Forelimb muscle (tissue), 1 donor: ENCODE measurements around the gene TBC1D25. TPM values are rescaled to one million over a fixed set of nuclear protein-coding genes. Genes with fewer than 3 reads are reported as not detected.

Source experiments
- DNase-seq: peaks from one replicate; pipeline ENCODE4 v3.0.0-alpha.2; 2013; ENCODE audit warnings: low read depth
- polyA plus RNA-seq: library from polyadenylated mRNA; unstranded; fragments of 120-200 nt; gene quantifications from one replicate; pipeline ENCODE4 v1.2.1, GENCODE V29; 2013; ENCODE audit not compliant: insufficient read length

The TBC1D25 gene
- 8.7 TPM for polyA plus RNA-seq

GRCh38 chrX:48539345-48540027 lies at the start of gene TBC1D25:
Gene TBC1D25 (plus strand): TSS chrX:48539714. CDS start chrX:48539798, 84 bp downstream.
- DNase-seq = peak; percentile 80

- DNase-seq = no peak
Observed at GRCh38 chrX:48489892-48490291, 49.6 kb upstream of the TBC1D25 start.

- DNase-seq = no peak
Observed at GRCh38 chrX:48490661-48491060, 48.9 kb upstream of the TBC1D25 start.

- DNase-seq = no peak
Observed at GRCh38 chrX:48491809-48492208, 47.7 kb upstream of the TBC1D25 start.

GRCh38 chrX:48492293-48492910 lies 47.1 kb upstream of the TBC1D25 start:
- DNase-seq = no peak

- DNase-seq = no peak
Observed at GRCh38 chrX:48493890-48494364, 45.6 kb upstream of the TBC1D25 start.

- no peak for DNase-seq
Observed at GRCh38 chrX:48496660-48497059, 42.9 kb upstream of the TBC1D25 start.

- no peak for DNase-seq
Observed at GRCh38 chrX:48497871-48498270, 41.6 kb upstream of the TBC1D25 start.

GRCh38 chrX:48498374-48498809 lies 41.1 kb upstream of the TBC1D25 start:
- no peak for DNase-seq

GRCh38 chrX:48504261-48504660 lies 35.3 kb upstream of the TBC1D25 start:
- DNase-seq = no peak

- DNase-seq = no peak
Observed at GRCh38 chrX:48505481-48505880, 34.0 kb upstream of the TBC1D25 start.

- no peak for DNase-seq
Observed at GRCh38 chrX:48507246-48507645, 32.3 kb upstream of the TBC1D25 start.

- DNase-seq = no peak
Observed at GRCh38 chrX:48508400-48509244, 30.9 kb upstream of the TBC1D25 start, which contains the start of gene PORCN. Gene PORCN (plus strand): TSS chrX:48508992. CDS start chrX:48509821, 829 bp downstream.

GRCh38 chrX:48509245-48509590 lies 30.3 kb upstream of the TBC1D25 start:
- no peak for DNase-seq

GRCh38 chrX:48509619-48510018 lies 29.9 kb upstream of the TBC1D25 start:
- DNase-seq = no peak

- DNase-seq = no peak
Observed at GRCh38 chrX:48511560-48511959, 28.0 kb upstream of the TBC1D25 start.

GRCh38 chrX:48512371-48512935 lies 27.1 kb upstream of the TBC1D25 start:
- DNase-seq = no peak

- no peak for DNase-seq
Observed at GRCh38 chrX:48513670-48514069, 25.8 kb upstream of the TBC1D25 start.

- DNase-seq = no peak
Observed at GRCh38 chrX:48514126-48514806, 25.2 kb upstream of the TBC1D25 start.

GRCh38 chrX:48514868-48515460 lies 24.6 kb upstream of the TBC1D25 start:
- no peak for DNase-seq

- DNase-seq = no peak
Observed at GRCh38 chrX:48515842-48516241, 23.7 kb upstream of the TBC1D25 start.
